Liver (tissue), 9 donors: ENCODE data around the gene ARAP3. TPM values are rescaled to one million over a fixed set of nuclear protein-coding genes. Genes with fewer than 3 reads are reported as not detected.
A peak's percentile ranks its signal among the peaks of the same experiment; 100 is the strongest.

Experiments used
- DNase-seq: peaks from one replicate; pipeline ENCODE4 v3.0.0-alpha.2; 2017; ENCODE audit warnings: low spot score
- H3K27ac ChIP-seq, 2 donors: one replicate each; pipeline ENCODE4 v1.7.0; 2013; ENCODE audit warnings: inconsistent platforms in 2 of 2, low read length in 2 of 2, control low read depth in 1 of 2, low read depth in 1 of 2, mild to moderate bottlenecking in 1 of 2
- H3K27me3 ChIP-seq, 4 donors: one replicate each; pipeline versions ENCODE4 v1.6.1 to v1.7.0; 2013; ENCODE audit warnings: low read length in 3 of 4, inconsistent platforms in 1 of 4, mild to moderate bottlenecking in 1 of 4, moderate library complexity in 1 of 4; ENCODE audit not compliant: control insufficient read depth in 4 of 4, insufficient read depth in 4 of 4
- H3K36me3 ChIP-seq, 4 donors: one replicate each; pipeline versions ENCODE4 v1.6.1 to v1.7.0; 2013; ENCODE audit warnings: low read length in 3 of 4, mild to moderate bottlenecking in 3 of 4, low read depth in 1 of 4, moderate library complexity in 1 of 4; ENCODE audit not compliant: control insufficient read depth in 4 of 4, insufficient read depth in 3 of 4
- H3K4me1 ChIP-seq, 4 donors: one replicate each; pipeline versions ENCODE4 v1.6.1 to v1.7.0; 2013; ENCODE audit warnings: low read length in 3 of 4, mild to moderate bottlenecking in 3 of 4, moderate library complexity in 1 of 4; ENCODE audit not compliant: control insufficient read depth in 4 of 4, insufficient read depth in 4 of 4
- H3K4me3 ChIP-seq, 3 donors: one replicate each; pipeline versions ENCODE4 v1.6.1 to v1.7.0; 2013; ENCODE audit warnings: low read length in 3 of 3, control low read depth in 1 of 3, low read depth in 1 of 3, mild to moderate bottlenecking in 1 of 3
- H3K9ac ChIP-seq, 2 donors: one replicate each; pipeline ENCODE4 v1.7.0; 2013; ENCODE audit warnings: low read length in 2 of 2, mild to moderate bottlenecking in 2 of 2, moderate library complexity in 2 of 2, control low read depth in 1 of 2, low read depth in 1 of 2
- H3K9me3 ChIP-seq, 4 donors: one replicate each; pipeline versions ENCODE4 v1.6.1 to v1.7.0; 2013; ENCODE audit warnings: low read length in 3 of 4; ENCODE audit not compliant: control insufficient read depth in 4 of 4
- ATF3 ChIP-seq: IDR thresholded peaks from 2 replicates; pipeline ENCODE4 v1.6.1; 2016; ENCODE audit warnings: antibody characterized with exemption
- CTCF ChIP-seq: fragments of 150-350 bp; IDR thresholded peaks from 2 replicates; pipeline ENCODE4 v1.5.1; 2017; ENCODE audit warnings: improper control_type of control experiment, low read depth, low read length; ENCODE audit not compliant: missing input control
- EGR1 ChIP-seq, 2 donors: IDR thresholded peaks; 2 replicates each; pipeline ENCODE4 v1.6.1; 2016 to 2018; ENCODE audit warnings: antibody characterized with exemption in 2 of 2, low read depth in 2 of 2
- FOXA1 ChIP-seq: IDR thresholded peaks from 2 replicates; pipeline ENCODE4 v1.6.1; 2016; ENCODE audit warnings: antibody characterized with exemption
- FOXA2 ChIP-seq: IDR thresholded peaks from 2 replicates; pipeline ENCODE4 v1.6.1; 2016; ENCODE audit warnings: antibody characterized with exemption
- GABPA ChIP-seq, 2 donors: IDR thresholded peaks in 1 of 2; conservative IDR thresholded peaks in 1 of 2; 2 replicates each; pipeline ENCODE4 v1.6.1; 2016; ENCODE audit warnings: antibody characterized with exemption in 2 of 2, mild to moderate bottlenecking in 1 of 2, moderate library complexity in 1 of 2
- HNF4A ChIP-seq, 2 donors: conservative IDR thresholded peaks; 2 replicates each; pipeline ENCODE4 v1.6.1; 2016; ENCODE audit warnings: antibody characterized with exemption in 2 of 2, mild to moderate bottlenecking in 2 of 2
- HNF4G ChIP-seq: IDR thresholded peaks from 2 replicates; pipeline ENCODE4 v1.6.1; 2016; ENCODE audit warnings: antibody characterized with exemption
- JUND ChIP-seq, 2 donors: IDR thresholded peaks; 2 replicates each; pipeline ENCODE4 v1.6.1; 2016; ENCODE audit warnings: antibody characterized with exemption in 2 of 2
- NR2F2 ChIP-seq: IDR thresholded peaks from 2 replicates; pipeline ENCODE4 v1.6.1; 2016; ENCODE audit warnings: antibody characterized with exemption
- RAD21 ChIP-seq, 2 donors: IDR thresholded peaks; 2 replicates each; pipeline ENCODE4 v1.6.1; 2016; ENCODE audit warnings: antibody characterized with exemption in 2 of 2, mild to moderate bottlenecking in 2 of 2
- REST ChIP-seq: IDR thresholded peaks from 2 replicates; pipeline ENCODE4 v1.6.1; 2016; ENCODE audit warnings: antibody characterized with exemption, mild to moderate bottlenecking
- RXRA ChIP-seq, 2 donors: IDR thresholded peaks; 2 replicates each; pipeline ENCODE4 v1.6.1; 2017 to 2018; ENCODE audit warnings: antibody characterized with exemption in 2 of 2, mild to moderate bottlenecking in 1 of 2
- SP1 ChIP-seq: IDR thresholded peaks from 2 replicates; pipeline ENCODE4 v1.6.1; 2018; ENCODE audit warnings: antibody characterized with exemption, mild to moderate bottlenecking
- TAF1 ChIP-seq: conservative IDR thresholded peaks from 2 replicates; pipeline ENCODE4 v1.6.1; 2016; ENCODE audit warnings: antibody characterized with exemption, mild to moderate bottlenecking
- YY1 ChIP-seq: IDR thresholded peaks from 2 replicates; pipeline ENCODE4 v1.6.1; 2016; ENCODE audit warnings: antibody characterized with exemption, mild to moderate bottlenecking
- ZBTB33 ChIP-seq: IDR thresholded peaks from 2 replicates; pipeline ENCODE4 v1.6.1; 2016; ENCODE audit warnings: antibody characterized with exemption
- WGBS: extraction: QIAGEN DNeasy Blood & Tissue Kit; methylation state at CpG from one replicate; pipeline ENCODE4 v1.1.7; 2013; 5-methylcytosine and 5-hydroxymethylcytosine counted together
- polyA plus RNA-seq, 2 donors: library from polyadenylated mRNA; stranded (reverse) in 1 of 2; unstranded in 1 of 2; fragments of 200-250 nt in 1 of 2; fragments of >200 nt in 1 of 2; fragmentation: Nextera tagmentation in 1 of 2; extraction: Ambion mirVana in 1 of 2; gene quantifications; one replicate each; pipeline versions ENCODE4 v1.2.1 to v1.2.3, GENCODE V29; 2013 to 2015
- total RNA-seq, 2 donors: library from RNA; depleted of rRNA; stranded (reverse); fragments of >200 nt; gene quantifications; one replicate each; pipeline ENCODE4 v1.2.3, GENCODE V29; 2014
- donor health status: healthy.
- donor health status: healthy.
- donor health status: healthy.
- donor health status: healthy.
- donor health status: healthy.

Gene ARAP3
- total and polyA plus RNA-seq, 4 donors = 1.6 to 4.7 (median 2.1) TPM

GRCh38 chr5:141650851-141651727 is 30.9 kb downstream of the ARAP3 start, which contains the start of gene FCHSD1:
Gene FCHSD1, minus strand, starts transcription at chr5:141651418. Its CDS starts 50 bp downstream, at chr5:141651368.
- TF ChIP-seq RAD21 (IDR thresholded peaks at IDR 0.05) (no peak), ATF3 (no peak), HNF4A (conservative IDR thresholded peaks at IDR 0.05) (peak in 1 of 2 donors; percentile 23), SP1 (no peak), GABPA (IDR thresholded peaks at IDR 0.05 in 1 of 2, conservative IDR thresholded peaks at IDR 0.05 in 1 of 2) (no peak), EGR1 (IDR thresholded peaks at IDR 0.05; ENCODE audit: low read depth in 2 of 2) (peak; percentile 22 to 49)
- 8% methylated on average over 50 of the region's 50 CpGs for WGBS
- no peak within 1 kb of the TSS for H3K27ac ChIP-seq

GRCh38 chr5:141649972-141650371 is 32.1 kb downstream of the ARAP3 start:
- H3K36me3 ChIP-seq = no peaks in the 10 kb centered on the region
- H3K9me3 ChIP-seq = no peaks in the 10 kb centered on the region
- no peaks in the 10 kb centered on the region for H3K27me3 ChIP-seq
- H3K4me3 ChIP-seq = no peak overlapping the region
- DNase-seq = no peak
- peaks cover 0 to 4% (median 1%) of the 10 kb centered on the region in 4 donors for H3K4me1 ChIP-seq
- no peak overlapping the region for H3K9ac ChIP-seq
- H3K27ac ChIP-seq = no peak overlapping the region
- TF ChIP-seq SP1 (no peak), FOXA1 (no peak), TAF1 (no peak), HNF4A (conservative IDR thresholded peaks at IDR 0.05) (no peak), RAD21 (IDR thresholded peaks at IDR 0.05) (no peak), EGR1 (IDR thresholded peaks at IDR 0.05; ENCODE audit: low read depth in 2 of 2) (no peak), NR2F2 (no peak), HNF4G (no peak), JUND (IDR thresholded peaks at IDR 0.05) (no peak), YY1 (no peak), ZBTB33 (no peak), RXRA (IDR thresholded peaks at IDR 0.05) (no peak), GABPA (IDR thresholded peaks at IDR 0.05 in 1 of 2, conservative IDR thresholded peaks at IDR 0.05 in 1 of 2) (no peak), ATF3 (no peak), REST (no peak), FOXA2 (no peak), CTCF (no peak)

More at GRCh38 chr5:141650851-141651727, 30.9 kb downstream of the ARAP3 start, which contains the start of gene FCHSD1:
- Histone ChIP-seq H3K9me3 (no peaks in the 10 kb centered on the region), H3K9ac (peak within 1 kb of the TSS in 1 of 2 donors; percentile 44), H3K36me3 (no peaks in the 10 kb centered on the region), H3K4me3 (peak within 1 kb of the TSS in 2 of 3 donors; percentile 66 to 67), H3K27me3 (no peaks in the 10 kb centered on the region), H3K4me1 (peaks cover 0 to 4% (median 1%) of the 10 kb centered on the region in 4 donors)
- DNase-seq = peak; percentile 99
